PC-3 (cell line): ENCODE measurements around the gene GCDH. TPM values are rescaled to one million over a fixed set of nuclear protein-coding genes. Genes with fewer than 3 reads are reported as not detected.

Experiments used
- ATAC-seq: fragments of 200-7000 bp; cut with Tn5 transposase; 2 replicates; pipeline ENCODE4 v1.9.1; 2020; ENCODE audit warnings: mild to moderate bottlenecking, moderate library complexity
- BruUV-seq: library from RNA; stranded (reverse); fragments of 400-500 nt; replicated peaks from 2 replicates; lab custom pipeline; 2021; lab: Mats Ljungman, UMichigan
- CTCF ChIA-PET: fragments of 300-600 bp; sonication (Branson Sonifier 250); formaldehyde crosslinking; loops from one replicate; lab custom pipeline; 2022; ENCODE audit warnings: antibody characterized with exemption; lab: Charles Lee
- POLR2A ChIA-PET: fragments of 300-600 bp; sonication (Branson Sonifier 250); formaldehyde crosslinking; loops from one replicate; lab custom pipeline; 2022; ENCODE audit warnings: antibody characterized with exemption; ENCODE audit not compliant: unreplicated experiment; lab: Charles Lee
- DNase-seq: peaks from one replicate; pipeline ENCODE4 v3.0.0-alpha.2; 2015
- H2AFZ ChIP-seq: fragments of 300-600 bp; sonication (generic); 2 replicates; pipeline ENCODE4 v1.6.0; 2016; ENCODE audit warnings: antibody characterized with exemption, low read length
- H3F3A ChIP-seq: fragments of 300-600 bp; sonication (generic); one replicate; pipeline ENCODE4 v1.6.0; 2017; ENCODE audit warnings: antibody characterized with exemption, low read length, control low read depth, mild to moderate bottlenecking; ENCODE audit not compliant: unreplicated experiment
- H3K27ac ChIP-seq: fragments of 300-600 bp; sonication (generic); 2 replicates; pipeline ENCODE4 v1.5.1; 2016; ENCODE audit warnings: mild to moderate bottlenecking, low read length
- H3K27me3 ChIP-seq: fragments of 300-600 bp; sonication (generic); 2 replicates; pipeline ENCODE4 v1.6.1; 2016; ENCODE audit warnings: low read length, mixed read lengths
- H3K36me3 ChIP-seq: fragments of 300-600 bp; sonication (generic); 2 replicates; pipeline ENCODE4 v1.6.1; 2016; ENCODE audit warnings: low read depth, mixed run types, low read length, mixed read lengths
- H3K4me1 ChIP-seq: fragments of 300-600 bp; sonication (generic); 2 replicates; pipeline ENCODE4 v1.5.1; 2016; ENCODE audit warnings: low read length; ENCODE audit not compliant: insufficient read depth
- H3K4me2 ChIP-seq: fragments of 300-600 bp; sonication (generic); 2 replicates; pipeline ENCODE4 v1.6.0; 2016; ENCODE audit warnings: low read length
- H3K4me3 ChIP-seq: fragments of 300-600 bp; sonication (generic); 2 replicates; pipeline ENCODE4 v1.5.1; 2016; ENCODE audit warnings: mild to moderate bottlenecking, low read length, mixed read lengths
- H3K79me2 ChIP-seq: fragments of 300-600 bp; sonication (generic); 2 replicates; pipeline ENCODE4 v1.6.1; 2017; ENCODE audit warnings: low read length, mixed read lengths
- H3K9ac ChIP-seq: fragments of 300-600 bp; sonication (generic); 2 replicates; pipeline ENCODE4 v1.6.0; 2016; ENCODE audit warnings: mild to moderate bottlenecking, low read length
- H3K9me2 ChIP-seq: fragments of 300-600 bp; sonication (generic); replicated peaks from 2 replicates; pipeline ENCODE4 v1.6.1; 2016; ENCODE audit warnings: mixed run types, low read length, mixed read lengths
- H3K9me3 ChIP-seq: fragments of 300-600 bp; sonication (generic); 2 replicates; pipeline ENCODE4 v1.6.1; 2016; ENCODE audit warnings: low read length, mixed read lengths
- H4K20me1 ChIP-seq: fragments of 300-600 bp; sonication (generic); 2 replicates; pipeline ENCODE4 v1.6.1; 2016; ENCODE audit warnings: low read length, mixed read lengths
- CTCF ChIP-seq: fragments of 300-600 bp; sonication (generic); conservative IDR thresholded peaks from 2 replicates; pipeline ENCODE4 v1.5.1; 2017; ENCODE audit warnings: antibody characterized with exemption, low read depth, mild to moderate bottlenecking, low read length
- EZH2 ChIP-seq: fragments of 300-600 bp; sonication (generic); IDR thresholded peaks from one replicate; pipeline ENCODE4 v1.6.1; 2017; ENCODE audit warnings: antibody characterized with exemption, mild to moderate bottlenecking, low read length; ENCODE audit not compliant: unreplicated experiment
- EZH2phosphoT487 ChIP-seq: fragments of 300-600 bp; sonication (generic); IDR thresholded peaks from 2 replicates; pipeline ENCODE4 v1.6.1; 2018; ENCODE audit warnings: mild to moderate bottlenecking, antibody characterized with exemption, low read length, borderline replicate concordance
- intact Hi-C: fragments of 100-400 bp; cut with micrococcal nuclease; formaldehyde crosslinking; loops from 2 replicates; pipeline ENCODE4 v1.9.0; 2023
- total RNA-seq: library from RNA; depleted of rRNA; stranded (reverse); fragments of >200 nt; gene quantifications from 2 replicates; pipeline ENCODE4 v1.2.3, GENCODE V29; 2014

Gene GCDH
- total RNA-seq, 1 experiment from 2014 or later, result 37.4 TPM

GRCh38 chr19:12864721-12865715 is 25.9 kb upstream of the GCDH start:
- CTCF ChIA-PET, result interaction anchor here (1.0 kb wide), 1 partner anchor 16 kb away, joined by 3 read pairs; the partner anchor contains the start of gene DNASE2

DNA sequence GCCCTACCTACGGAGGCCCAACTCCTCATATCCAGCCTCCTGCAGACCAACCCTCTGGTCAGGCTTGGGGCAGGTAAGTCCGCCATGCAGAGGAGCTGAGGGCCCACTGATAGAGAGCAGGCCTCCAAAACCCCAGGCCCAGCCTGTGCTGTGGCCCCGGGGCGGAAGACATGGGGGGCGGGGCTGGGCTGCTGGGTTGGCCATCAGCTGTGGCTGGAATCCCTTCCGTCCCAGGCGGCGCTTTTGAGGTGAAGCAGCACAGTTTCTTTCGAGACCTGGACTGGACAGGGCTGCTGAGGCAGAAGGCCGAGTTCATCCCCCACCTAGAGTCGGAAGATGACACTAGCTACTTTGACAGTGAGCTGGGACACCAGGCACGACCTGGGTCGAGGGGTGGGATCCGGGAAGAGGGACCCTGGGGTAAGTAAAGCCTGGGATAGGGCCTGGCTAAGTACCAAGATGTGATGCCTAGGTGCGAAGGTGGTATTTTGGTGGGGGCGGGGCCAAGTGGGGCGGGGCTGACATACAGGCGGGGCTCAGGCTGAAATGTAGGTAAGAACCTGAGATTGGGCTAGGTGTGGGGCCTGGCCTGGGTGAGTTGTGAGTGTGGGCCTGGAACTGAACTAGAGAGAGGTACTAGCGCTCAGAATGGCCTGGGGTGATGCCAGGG is 25.1 kb upstream of the GCDH start:
- no peaks in the 10 kb centered on the region for H3K27me3 ChIP-seq
- H3K4me1 ChIP-seq, result no peaks in the 10 kb centered on the region
- TF ChIP-seq EZH2, result no peak
- TF ChIP-seq EZH2phosphoT487, result no peak
- no peak for TF ChIP-seq CTCF
- H3F3A ChIP-seq, result no peaks in the 10 kb centered on the region
- CTCF ChIA-PET, result no interaction called here
- H3K4me3 ChIP-seq, result no peak overlapping the region
- no peaks in the 10 kb centered on the region for H3K9me2 ChIP-seq
- no peaks in the 10 kb centered on the region for H3K9me3 ChIP-seq
- H3K36me3 ChIP-seq, result no peaks in the 10 kb centered on the region
- no peak overlapping the region for H3K9ac ChIP-seq
- no TSS peak for BruUV-seq
- no peak overlapping the region for H3K27ac ChIP-seq
- DNase-seq (no peak), ATAC-seq (no peak)
- no peaks in the 10 kb centered on the region for H3K79me2 ChIP-seq
- H3K4me2 ChIP-seq, result no peak overlapping the region
- H2AFZ ChIP-seq, result no peak overlapping the region
- no peaks in the 10 kb centered on the region for H4K20me1 ChIP-seq
- POLR2A ChIA-PET, result no interaction called here
- intact Hi-C loops, result no loop called here

More at GRCh38 chr19:12864721-12865715, 25.9 kb upstream of the GCDH start:
- intact Hi-C loops, result no loop called here
- no peaks in the 10 kb centered on the region for H3K9me2 ChIP-seq
- no peak overlapping the region for H3K4me3 ChIP-seq
- H3K4me1 ChIP-seq, result no peaks in the 10 kb centered on the region
- no peak overlapping the region for H3K9ac ChIP-seq
- no peak overlapping the region for H3K27ac ChIP-seq
- no peaks in the 10 kb centered on the region for H3K79me2 ChIP-seq
- no peaks in the 10 kb centered on the region for H3K27me3 ChIP-seq
- no TSS peak for BruUV-seq
- no peaks in the 10 kb centered on the region for H3K36me3 ChIP-seq
- H4K20me1 ChIP-seq, result no peaks in the 10 kb centered on the region
- DNase-seq (no peak), ATAC-seq (no peak)
- no peak overlapping the region for H3K4me2 ChIP-seq
- no peaks in the 10 kb centered on the region for H3F3A ChIP-seq
- no peak overlapping the region for H2AFZ ChIP-seq
- H3K9me3 ChIP-seq, result no peaks in the 10 kb centered on the region
- TF ChIP-seq CTCF, result no peak
- POLR2A ChIA-PET, result no interaction called here
